GM12873 (cell line): Measurements from ENCODE around the gene HTRA1.

ENCODE experiments used
- TF ChIP-seq, protein P1 (sequence below): IDR thresholded peaks from 2 replicates; pipeline ENCODE4 v1.5.1; 2012; ENCODE audit warnings: low read depth, mild to moderate bottlenecking, moderate library complexity, low read length, control low read depth; ENCODE audit not compliant: insufficient read depth; ENCODE audit errors: missing control alignments

The HTRA1 gene

GRCh38 chr10:122514045-122514840 lies 52.9 kb downstream of the HTRA1 start:
- TF ChIP-seq, protein P1, sequence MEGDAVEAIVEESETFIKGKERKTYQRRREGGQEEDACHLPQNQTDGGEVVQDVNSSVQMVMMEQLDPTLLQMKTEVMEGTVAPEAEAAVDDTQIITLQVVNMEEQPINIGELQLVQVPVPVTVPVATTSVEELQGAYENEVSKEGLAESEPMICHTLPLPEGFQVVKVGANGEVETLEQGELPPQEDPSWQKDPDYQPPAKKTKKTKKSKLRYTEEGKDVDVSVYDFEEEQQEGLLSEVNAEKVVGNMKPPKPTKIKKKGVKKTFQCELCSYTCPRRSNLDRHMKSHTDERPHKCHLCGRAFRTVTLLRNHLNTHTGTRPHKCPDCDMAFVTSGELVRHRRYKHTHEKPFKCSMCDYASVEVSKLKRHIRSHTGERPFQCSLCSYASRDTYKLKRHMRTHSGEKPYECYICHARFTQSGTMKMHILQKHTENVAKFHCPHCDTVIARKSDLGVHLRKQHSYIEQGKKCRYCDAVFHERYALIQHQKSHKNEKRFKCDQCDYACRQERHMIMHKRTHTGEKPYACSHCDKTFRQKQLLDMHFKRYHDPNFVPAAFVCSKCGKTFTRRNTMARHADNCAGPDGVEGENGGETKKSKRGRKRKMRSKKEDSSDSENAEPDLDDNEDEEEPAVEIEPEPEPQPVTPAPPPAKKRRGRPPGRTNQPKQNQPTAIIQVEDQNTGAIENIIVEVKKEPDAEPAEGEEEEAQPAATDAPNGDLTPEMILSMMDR: no peak

- TF ChIP-seq, protein P1: no peak
Measured at GRCh38 chr10:122515022-122515424, 53.7 kb downstream of the HTRA1 start.

DNA sequence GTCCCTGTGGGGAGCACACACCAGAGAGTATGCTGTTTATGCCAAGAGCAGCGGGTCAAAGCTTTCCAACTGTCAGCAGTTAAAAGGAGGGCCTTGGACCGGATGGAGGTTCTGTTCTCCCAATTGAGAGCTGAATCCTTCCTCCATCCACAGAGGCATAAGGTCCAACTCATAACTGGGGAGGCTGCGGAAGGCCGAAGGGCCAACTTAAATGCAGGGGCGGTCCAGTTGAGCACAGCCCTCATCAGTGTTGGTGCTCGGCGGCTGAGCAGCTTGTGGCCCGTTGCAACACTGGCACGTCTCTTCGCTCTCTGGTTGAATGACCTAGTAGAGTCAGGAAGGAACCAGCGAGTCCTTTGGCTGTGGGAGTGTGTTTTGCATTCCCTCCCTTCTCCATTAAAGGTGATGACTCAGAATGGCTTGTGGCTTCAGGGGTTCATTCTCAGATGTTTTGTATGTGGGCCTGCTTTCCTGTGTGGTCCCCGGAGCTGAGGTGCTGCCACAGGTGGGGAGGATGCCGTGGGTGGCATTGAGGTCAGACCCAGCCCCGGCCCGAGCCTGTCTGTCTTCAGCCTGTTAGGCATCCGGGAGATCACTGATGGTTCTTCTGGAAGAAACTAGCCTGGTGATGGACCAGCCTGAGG lies 54.4 kb downstream of the HTRA1 start:
- TF ChIP-seq, protein P1: no peak

GRCh38 chr10:122516734-122517133 lies 55.4 kb downstream of the HTRA1 start:
- TF ChIP-seq, protein P1: no peak

DNA sequence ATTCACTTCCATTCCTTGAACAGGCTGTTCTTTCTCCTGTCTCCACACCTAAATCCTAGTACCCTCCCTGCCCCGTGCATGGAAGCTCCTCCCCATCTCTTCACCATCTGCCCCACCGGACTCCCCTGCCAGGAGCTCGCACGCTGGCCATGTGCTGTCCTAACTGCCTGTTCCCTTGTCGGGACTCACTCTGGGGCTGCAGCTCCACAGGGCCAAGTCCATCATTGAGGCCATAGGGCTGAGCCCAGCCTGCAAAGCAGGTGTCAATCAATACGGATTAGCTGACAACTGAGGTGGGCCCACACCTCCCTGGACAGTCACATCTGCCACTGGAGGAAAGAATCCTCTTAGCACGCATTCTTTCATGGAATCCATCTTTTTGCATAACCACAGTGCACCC lies 57.8 kb downstream of the HTRA1 start:
- TF ChIP-seq, protein P1: no peak

GRCh38 chr10:122519873-122520272 lies 58.5 kb downstream of the HTRA1 start:
- TF ChIP-seq, protein P1: no peak

- TF ChIP-seq, protein P1: no peak
Measured at GRCh38 chr10:122521011-122521410, 59.7 kb downstream of the HTRA1 start.
